GM13976 (cell line): ENCODE data around the gene GAL3ST1.

Source experiments
- DNase-seq: peaks from one replicate; pipeline ENCODE4 v3.0.0; 2012; ENCODE audit warnings: low spot score
- in situ Hi-C: fragments of 300-500 bp; cut with MboI; formaldehyde crosslinking; loops from one replicate; pipeline ENCODE4 v1.12.0; 2022; ENCODE audit warnings: low sequenced_read_pairs, mixed read lengths, inconsistent platforms; ENCODE audit not compliant: unreplicated experiment
- TF ChIP-seq, protein P1 (sequence below): IDR thresholded peaks from 2 replicates; pipeline ENCODE4 v1.5.1; 2012; ENCODE audit warnings: borderline replicate concordance, mild to moderate bottlenecking; ENCODE audit not compliant: insufficient read depth; ENCODE audit errors: extremely low read depth, missing control alignments, control extremely low read depth

Gene GAL3ST1

DNA sequence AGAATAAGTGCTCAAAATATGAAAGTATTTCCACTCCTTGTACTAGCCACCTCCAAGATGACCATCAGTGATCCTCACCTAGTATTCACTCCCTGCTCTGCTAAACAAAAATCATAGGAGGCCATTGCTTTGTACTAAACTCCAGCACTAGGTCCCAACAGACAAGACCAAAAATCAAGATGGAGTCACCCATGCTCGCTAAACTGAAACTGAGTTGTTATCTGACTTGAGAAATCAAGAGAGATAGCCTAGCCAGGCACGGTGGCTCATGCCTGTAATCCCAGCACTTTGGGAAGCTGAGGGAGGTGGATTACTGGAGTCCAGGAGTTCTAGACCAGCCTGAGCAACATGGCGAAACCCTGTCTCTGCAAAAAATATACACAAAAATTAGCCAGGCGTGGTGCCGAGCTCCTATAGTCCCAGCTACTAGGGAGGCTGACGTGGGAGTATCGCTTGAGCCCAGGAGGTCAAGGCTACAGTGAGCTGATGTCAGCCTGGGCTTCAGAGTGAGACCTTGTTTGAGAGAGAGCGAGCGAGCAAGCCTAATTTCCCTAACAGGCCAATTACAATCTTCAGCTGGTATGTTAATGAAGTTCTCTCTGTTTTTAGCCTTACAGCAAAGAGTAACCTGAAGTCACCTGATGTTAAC is 37.3 kb downstream of the GAL3ST1 start:
- in situ Hi-C loops = no loop called here
- TF ChIP-seq, protein P1, sequence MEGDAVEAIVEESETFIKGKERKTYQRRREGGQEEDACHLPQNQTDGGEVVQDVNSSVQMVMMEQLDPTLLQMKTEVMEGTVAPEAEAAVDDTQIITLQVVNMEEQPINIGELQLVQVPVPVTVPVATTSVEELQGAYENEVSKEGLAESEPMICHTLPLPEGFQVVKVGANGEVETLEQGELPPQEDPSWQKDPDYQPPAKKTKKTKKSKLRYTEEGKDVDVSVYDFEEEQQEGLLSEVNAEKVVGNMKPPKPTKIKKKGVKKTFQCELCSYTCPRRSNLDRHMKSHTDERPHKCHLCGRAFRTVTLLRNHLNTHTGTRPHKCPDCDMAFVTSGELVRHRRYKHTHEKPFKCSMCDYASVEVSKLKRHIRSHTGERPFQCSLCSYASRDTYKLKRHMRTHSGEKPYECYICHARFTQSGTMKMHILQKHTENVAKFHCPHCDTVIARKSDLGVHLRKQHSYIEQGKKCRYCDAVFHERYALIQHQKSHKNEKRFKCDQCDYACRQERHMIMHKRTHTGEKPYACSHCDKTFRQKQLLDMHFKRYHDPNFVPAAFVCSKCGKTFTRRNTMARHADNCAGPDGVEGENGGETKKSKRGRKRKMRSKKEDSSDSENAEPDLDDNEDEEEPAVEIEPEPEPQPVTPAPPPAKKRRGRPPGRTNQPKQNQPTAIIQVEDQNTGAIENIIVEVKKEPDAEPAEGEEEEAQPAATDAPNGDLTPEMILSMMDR = no peak
- DNase-seq = no peak

DNA sequence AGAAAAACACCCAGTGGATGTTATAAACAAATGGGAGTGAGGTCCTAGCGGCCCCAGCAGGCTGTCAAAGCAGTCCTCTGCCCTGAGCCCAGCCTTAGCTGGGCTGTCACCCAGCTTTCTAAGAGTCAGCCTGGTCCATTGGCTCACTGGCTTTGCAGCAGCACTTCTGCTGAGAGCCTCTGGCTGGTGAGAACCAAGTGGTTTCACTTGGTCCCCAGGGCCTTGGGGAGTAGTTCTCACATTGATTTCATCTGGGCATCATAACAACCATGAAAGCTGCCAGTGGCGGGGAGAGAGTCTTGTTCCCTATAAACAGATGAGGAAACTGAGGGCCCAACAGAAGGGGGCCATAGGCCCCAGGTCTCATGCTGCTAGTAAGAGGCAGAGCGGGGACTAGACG is 39.3 kb downstream of the GAL3ST1 start:
- TF ChIP-seq, protein P1 = no peak
- in situ Hi-C loops = no loop called here
- no peak for DNase-seq

DNA sequence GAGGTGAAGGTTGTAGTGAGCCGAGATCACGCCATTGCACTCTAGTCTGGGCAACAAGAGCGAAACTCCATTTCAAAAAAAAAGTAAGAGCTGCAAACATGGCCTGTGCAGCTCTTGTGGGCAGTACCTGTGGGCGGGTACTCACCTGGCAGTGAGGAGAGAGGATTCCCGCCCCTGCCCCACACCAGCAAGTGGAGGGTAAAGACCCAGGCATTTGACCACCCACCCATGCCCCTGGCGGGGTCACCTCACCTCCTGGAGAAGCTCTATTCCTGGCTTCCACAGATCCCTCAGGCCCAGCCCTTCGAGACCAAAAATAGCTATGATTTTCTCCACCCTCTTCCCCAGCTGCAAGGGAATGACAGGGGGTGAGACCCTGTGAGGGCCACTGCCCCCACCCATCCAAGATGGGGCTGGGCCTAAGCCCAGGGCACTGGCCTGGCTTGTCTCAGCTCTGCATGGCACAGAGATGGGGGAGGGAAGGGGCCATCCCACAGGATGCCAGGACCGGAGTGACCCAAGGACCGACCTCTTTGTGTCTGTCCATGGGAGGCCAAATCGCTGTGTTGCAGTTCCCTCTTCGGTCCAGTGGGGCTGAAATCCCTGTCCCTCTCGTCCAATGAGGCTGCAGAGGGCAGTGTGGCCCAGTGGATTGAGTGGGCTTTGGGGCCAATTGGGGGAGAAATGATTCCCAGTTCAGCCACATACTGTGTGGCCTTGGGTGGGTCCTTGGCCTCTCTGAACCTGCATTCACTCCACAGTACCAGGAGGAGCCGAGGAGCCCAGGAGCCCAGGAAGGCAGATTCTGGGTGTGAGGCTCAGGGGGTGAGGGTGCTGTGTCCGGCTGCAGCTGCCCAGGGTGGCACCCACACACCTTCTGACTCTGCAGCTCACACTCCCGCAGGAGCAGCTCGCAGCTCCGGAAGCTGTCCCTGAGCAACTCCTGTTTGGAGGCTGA is 42.5 kb downstream of the GAL3ST1 start:
- no peak for DNase-seq
- TF ChIP-seq, protein P1 = no peak
- in situ Hi-C loops = no loop called here

DNA sequence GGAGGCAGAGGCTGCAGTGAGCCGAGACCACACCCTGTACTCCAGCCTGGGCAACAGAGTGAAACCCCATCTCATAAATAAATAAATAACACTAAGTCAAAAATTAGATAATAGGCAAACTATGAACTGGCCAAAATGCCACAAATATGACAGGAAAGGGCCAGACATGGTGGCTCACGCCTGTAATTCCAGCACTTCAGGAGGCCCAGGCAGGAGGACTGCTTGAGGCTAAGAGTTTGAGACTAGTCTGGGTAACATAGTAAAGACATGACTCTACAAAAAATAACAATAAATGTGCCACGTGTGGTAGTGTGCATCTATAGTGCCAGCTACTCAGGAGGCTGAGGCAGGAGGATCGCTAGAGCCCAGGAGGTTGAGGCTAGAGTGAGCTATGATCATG is 47.8 kb downstream of the GAL3ST1 start:
- DNase-seq = no peak
- in situ Hi-C loops = no loop called here
- TF ChIP-seq, protein P1 = no peak

DNA sequence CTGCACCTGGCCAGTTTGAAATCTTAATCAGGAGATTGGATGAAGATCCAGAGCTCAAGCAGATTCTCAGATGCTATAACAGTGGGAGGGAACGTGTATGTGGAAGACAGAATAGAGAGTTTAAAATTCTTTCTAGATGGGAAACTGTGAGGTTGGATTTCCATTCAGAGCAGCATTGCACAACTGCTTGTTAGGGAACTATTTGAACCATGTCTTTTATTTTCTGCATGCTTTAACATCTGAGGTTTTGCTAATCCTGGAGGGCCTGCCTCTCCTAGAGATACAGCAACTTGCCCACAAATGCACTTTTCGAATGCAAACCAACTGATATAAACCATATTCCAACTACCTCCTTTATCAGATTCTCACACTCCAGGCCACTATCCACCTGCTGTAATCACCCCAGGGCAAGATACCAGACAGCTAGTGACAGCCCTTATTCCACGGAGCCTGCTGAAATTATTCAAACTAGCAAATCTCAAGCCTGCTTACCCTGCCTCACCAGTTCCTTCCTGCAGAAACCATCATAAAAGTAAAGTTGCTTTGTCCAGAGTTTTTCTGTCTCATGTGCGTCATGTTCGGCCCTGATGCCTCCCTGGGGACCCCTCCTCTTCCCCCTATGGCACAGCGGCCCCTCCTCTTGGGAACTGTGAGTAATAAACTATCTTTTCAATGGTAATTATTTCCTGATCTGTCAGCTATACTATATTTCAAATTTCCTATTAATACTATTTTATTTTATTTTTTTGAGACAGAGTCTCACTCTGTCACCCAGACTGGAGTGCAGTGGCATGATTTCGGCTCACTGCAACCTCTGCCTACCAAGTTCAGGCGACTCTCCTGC is 50.6 kb downstream of the GAL3ST1 start:
- in situ Hi-C loops = no loop called here
- no peak for DNase-seq
- TF ChIP-seq, protein P1 = no peak
